Activated T-cell treated with anti-CD3 and anti-CD28 coated beads, Interleukin-2, amount 50 U/mL, for 72 hours (primary cell): Measurements from ENCODE around the gene PIEZO1. TPM values are rescaled to one million over a fixed set of nuclear protein-coding genes. Genes with fewer than 3 reads are reported as not detected.

ENCODE experiments used
- ATAC-seq, 2 donors: fragments of 150-1000 bp; cut with Tn5 transposase; replicated peaks in 1 of 2; 2 replicates each; pipeline ENCODE4 v1.10.0; 2021; ENCODE audit warnings: moderate library complexity in 2 of 2, mild to moderate bottlenecking in 1 of 2
- DNase-seq, 2 donors: peaks; one replicate each; pipeline ENCODE4 v3.0.0; 2021 to 2022; ENCODE audit warnings: mixed read lengths in 1 of 2
- H3K27ac Mint-ChIP-seq: one replicate; pipeline ENCODE4 v1.8.0; 2022; ENCODE audit warnings: mild to moderate bottlenecking, moderate library complexity, mixed read lengths
- H3K27me3 Mint-ChIP-seq: one replicate; pipeline ENCODE4 v1.8.0; 2022; ENCODE audit warnings: low read depth, mixed read lengths
- H3K36me3 Mint-ChIP-seq, 2 donors: one replicate each; pipeline ENCODE4 v1.8.0; 2022; ENCODE audit warnings: mixed read lengths in 2 of 2, mild to moderate bottlenecking in 1 of 2; ENCODE audit not compliant: insufficient read depth in 2 of 2
- H3K4me1 Mint-ChIP-seq: one replicate; pipeline ENCODE4 v1.8.0; 2022; ENCODE audit warnings: low read depth, mixed read lengths
- H3K4me3 Mint-ChIP-seq, 2 donors: one replicate each; pipeline ENCODE4 v1.8.0; 2022; ENCODE audit warnings: mild to moderate bottlenecking in 2 of 2, mixed read lengths in 2 of 2, moderate library complexity in 2 of 2
- H3K9me3 Mint-ChIP-seq, 2 donors: one replicate each; pipeline ENCODE4 v1.8.0; 2022; ENCODE audit warnings: mixed read lengths in 2 of 2
- total RNA-seq, 2 donors: library from RNA; stranded (reverse); gene quantifications; one replicate each; pipeline ENCODE4 v1.2.3, GENCODE V29; 2022

Gene PIEZO1
- total RNA-seq, 2 donors from 2014 or later, result 94.1 to 141 TPM

- DNase-seq, result peak; percentile 33 to 41
- Mint-ChIP-seq H3K36me3 (no peaks in the 10 kb centered on the region), H3K27ac (no peak overlapping the region), H3K27me3 (no peaks in the 10 kb centered on the region), H3K4me3 (peak overlapping the region in 1 of 2 donors; percentile 13), H3K4me1 (peaks cover 35% of the 10 kb centered on the region), H3K9me3 (no peaks in the 10 kb centered on the region)
- ATAC-seq, result peak; percentile 55 to 71
Measured at GRCh38 chr16:88770461-88771293, 14.3 kb downstream of the PIEZO1 start.

- peak in 1 of 2 donors; percentile 45 for DNase-seq
- no peaks in the 10 kb centered on the region for H3K9me3 Mint-ChIP-seq
- H3K27me3 Mint-ChIP-seq, result no peaks in the 10 kb centered on the region
- H3K4me1 Mint-ChIP-seq, result peaks cover 35% of the 10 kb centered on the region
- H3K4me3 Mint-ChIP-seq, result no peak overlapping the region
- peak; percentile 44 to 55 for ATAC-seq
- no peak overlapping the region for H3K27ac Mint-ChIP-seq
- no peaks in the 10 kb centered on the region for H3K36me3 Mint-ChIP-seq
Measured at GRCh38 chr16:88769617-88770460, 15.2 kb downstream of the PIEZO1 start.

- H3K4me1 Mint-ChIP-seq, result peaks cover 32% of the 10 kb centered on the region
- H3K4me3 Mint-ChIP-seq, result no peak overlapping the region
- H3K9me3 Mint-ChIP-seq, result no peaks in the 10 kb centered on the region
- DNase-seq (no peak), ATAC-seq (no peak)
- no peak overlapping the region for H3K27ac Mint-ChIP-seq
- no peaks in the 10 kb centered on the region for H3K27me3 Mint-ChIP-seq
- H3K36me3 Mint-ChIP-seq, result no peaks in the 10 kb centered on the region
Measured at GRCh38 chr16:88768071-88768783, 16.8 kb downstream of the PIEZO1 start.

- no peak for ATAC-seq
- no peaks in the 10 kb centered on the region for H3K27me3 Mint-ChIP-seq
- H3K4me3 Mint-ChIP-seq, result peak overlapping the region in 1 of 2 donors; percentile 3
- no peaks in the 10 kb centered on the region for H3K36me3 Mint-ChIP-seq
- H3K9me3 Mint-ChIP-seq, result no peaks in the 10 kb centered on the region
- peaks cover 32% of the 10 kb centered on the region for H3K4me1 Mint-ChIP-seq
- peak overlapping the region; percentile 33 for H3K27ac Mint-ChIP-seq
- DNase-seq, result no peak
Measured at GRCh38 chr16:88767546-88768070, 17.4 kb downstream of the PIEZO1 start.

GRCh38 chr16:88766975-88767374, 18.0 kb downstream of the PIEZO1 start:
- Mint-ChIP-seq H3K4me1 (peaks cover 32% of the 10 kb centered on the region), H3K36me3 (no peaks in the 10 kb centered on the region), H3K9me3 (no peaks in the 10 kb centered on the region), H3K27me3 (no peaks in the 10 kb centered on the region), H3K27ac (peak overlapping the region; percentile 26), H3K4me3 (peak overlapping the region; percentile 3 to 17)
- ATAC-seq, result no peak
- no peak for DNase-seq

GRCh38 chr16:88764913-88765349, 20.1 kb downstream of the PIEZO1 start:
- Mint-ChIP-seq H3K4me1 (peaks cover 25% of the 10 kb centered on the region), H3K27ac (no peak overlapping the region), H3K9me3 (no peaks in the 10 kb centered on the region), H3K27me3 (no peaks in the 10 kb centered on the region), H3K36me3 (no peaks in the 10 kb centered on the region), H3K4me3 (no peak overlapping the region)
- ATAC-seq, result no peak
- DNase-seq, result no peak

- DNase-seq (no peak), ATAC-seq (no peak)
- Mint-ChIP-seq H3K4me1 (peaks cover 26% of the 10 kb centered on the region), H3K36me3 (no peaks in the 10 kb centered on the region), H3K4me3 (no peak overlapping the region), H3K9me3 (no peaks in the 10 kb centered on the region), H3K27ac (no peak overlapping the region), H3K27me3 (no peaks in the 10 kb centered on the region)
Measured at GRCh38 chr16:88764080-88764479, 20.9 kb downstream of the PIEZO1 start.

GRCh38 chr16:88763502-88764053, 21.4 kb downstream of the PIEZO1 start:
- Mint-ChIP-seq H3K4me1 (peaks cover 31% of the 10 kb centered on the region), H3K4me3 (no peak overlapping the region), H3K27me3 (no peaks in the 10 kb centered on the region), H3K27ac (no peak overlapping the region), H3K36me3 (no peaks in the 10 kb centered on the region), H3K9me3 (no peaks in the 10 kb centered on the region)
- DNase-seq, result no peak
- ATAC-seq, result no peak

- H3K4me3 Mint-ChIP-seq, result no peak overlapping the region
Measured at GRCh38 chr16:88762941-88763340, 22.1 kb downstream of the PIEZO1 start.

GRCh38 chr16:88762258-88762870, 22.7 kb downstream of the PIEZO1 start:
- no peak for DNase-seq
- no peak overlapping the region for H3K27ac Mint-ChIP-seq
- no peak overlapping the region for H3K4me3 Mint-ChIP-seq
- no peaks in the 10 kb centered on the region for H3K27me3 Mint-ChIP-seq
- H3K36me3 Mint-ChIP-seq, result no peaks in the 10 kb centered on the region
- H3K9me3 Mint-ChIP-seq, result no peaks in the 10 kb centered on the region
- H3K4me1 Mint-ChIP-seq, result peaks cover 28% of the 10 kb centered on the region
- no peak for ATAC-seq

More at GRCh38 chr16:88762941-88763340, 22.1 kb downstream of the PIEZO1 start:
- H3K4me1 Mint-ChIP-seq, result peaks cover 31% of the 10 kb centered on the region
- no peak for ATAC-seq
- H3K9me3 Mint-ChIP-seq, result no peaks in the 10 kb centered on the region
- H3K36me3 Mint-ChIP-seq, result no peaks in the 10 kb centered on the region
- no peak for DNase-seq
- H3K27me3 Mint-ChIP-seq, result no peaks in the 10 kb centered on the region
- H3K27ac Mint-ChIP-seq, result no peak overlapping the region

GRCh38 chr16:88761830-88762229, 23.2 kb downstream of the PIEZO1 start:
- no peak overlapping the region for H3K27ac Mint-ChIP-seq
- H3K9me3 Mint-ChIP-seq, result no peaks in the 10 kb centered on the region
- H3K36me3 Mint-ChIP-seq, result no peaks in the 10 kb centered on the region
- H3K27me3 Mint-ChIP-seq, result no peaks in the 10 kb centered on the region
- DNase-seq (no peak), ATAC-seq (no peak)
- peaks cover 23% of the 10 kb centered on the region for H3K4me1 Mint-ChIP-seq
- no peak overlapping the region for H3K4me3 Mint-ChIP-seq

- Mint-ChIP-seq H3K27ac (no peak overlapping the region), H3K4me3 (no peak overlapping the region), H3K4me1 (peaks cover 16% of the 10 kb centered on the region), H3K27me3 (no peaks in the 10 kb centered on the region), H3K36me3 (no peaks in the 10 kb centered on the region), H3K9me3 (no peaks in the 10 kb centered on the region)
- DNase-seq (no peak), ATAC-seq (no peak)
Measured at GRCh38 chr16:88761143-88761534, 23.9 kb downstream of the PIEZO1 start.
